Activated naive CD8-positive, alpha-beta T cell treated with anti-CD3 and anti-CD28 coated beads, Interleukin-2, amount 50 U/mL, for 16 hours (primary cell): Measurements from ENCODE around the gene TMPRSS3.

Source experiments
- DNase-seq: peaks from one replicate; pipeline ENCODE4 v3.0.0-alpha.2; 2020; ENCODE audit warnings: low read depth, low spot score

Gene TMPRSS3

GRCh38 chr21:42373908-42374455 lies 21.9 kb downstream of the TMPRSS3 start:
- DNase-seq: no peak

GRCh38 chr21:42373196-42373907 lies 22.5 kb downstream of the TMPRSS3 start:
- DNase-seq: no peak

- no peak for DNase-seq
Observed at GRCh38 chr21:42370894-42371654, 24.8 kb downstream of the TMPRSS3 start.

- DNase-seq: no peak
Observed at GRCh38 chr21:42369821-42370220, 26.0 kb downstream of the TMPRSS3 start.

GRCh38 chr21:42367367-42368165 lies 28.3 kb downstream of the TMPRSS3 start:
- no peak for DNase-seq

- DNase-seq: no peak
Observed at GRCh38 chr21:42366292-42367010, 29.4 kb downstream of the TMPRSS3 start, which contains the start of gene TFF1. Gene TFF1, minus strand, starts transcription at chr21:42366535. Its CDS starts 40 bp downstream, at chr21:42366495.

- no peak for DNase-seq
Observed at GRCh38 chr21:42365770-42366169, 30.1 kb downstream of the TMPRSS3 start.

GRCh38 chr21:42364304-42364865 lies 31.5 kb downstream of the TMPRSS3 start:
- no peak for DNase-seq

GRCh38 chr21:42363312-42363711 lies 32.5 kb downstream of the TMPRSS3 start:
- no peak for DNase-seq

- no peak for DNase-seq
Observed at GRCh38 chr21:42362700-42363099, 33.2 kb downstream of the TMPRSS3 start.

GRCh38 chr21:42362198-42362597 lies 33.7 kb downstream of the TMPRSS3 start:
- no peak for DNase-seq

GRCh38 chr21:42361286-42361685 lies 34.6 kb downstream of the TMPRSS3 start:
- no peak for DNase-seq

GRCh38 chr21:42360317-42360716 lies 35.5 kb downstream of the TMPRSS3 start:
- DNase-seq: no peak

- DNase-seq: no peak
Observed at GRCh38 chr21:42358937-42359336, 36.9 kb downstream of the TMPRSS3 start.

- DNase-seq: no peak
Observed at GRCh38 chr21:42358261-42358660, 37.6 kb downstream of the TMPRSS3 start.

GRCh38 chr21:42357307-42357706 lies 38.5 kb downstream of the TMPRSS3 start:
- no peak for DNase-seq

GRCh38 chr21:42356650-42357049 lies 39.2 kb downstream of the TMPRSS3 start:
- DNase-seq: no peak

GRCh38 chr21:42356046-42356445 lies 39.8 kb downstream of the TMPRSS3 start:
- no peak for DNase-seq

- no peak for DNase-seq
Observed at GRCh38 chr21:42353623-42354022, 42.2 kb downstream of the TMPRSS3 start.

GRCh38 chr21:42352441-42353095 lies 43.3 kb downstream of the TMPRSS3 start:
- no peak for DNase-seq
